ENCODE results near the gene PIK3C3.
A peak's percentile ranks its signal among the peaks of the same experiment; 100 is the strongest.
"Not testable (repeated sequence)": the region's sequence is repeated elsewhere in the genome, so short reads cannot be mapped to it uniquely, and the experiment has no call there.

PIK3C3 gene

GRCh38 chr18:42074704-42075103 lies 119.7 kb downstream of the PIK3C3 start:
- no peak for DNase-seq (ENCODE audit: low read depth)

- DNase-seq (ENCODE audit: low read depth) = no peak
These were observed 123.7 kb downstream of the PIK3C3 start for GRCh38 chr18:42078711-42079110.

GRCh38 chr18:42080340-42080739 lies 125.3 kb downstream of the PIK3C3 start:
- no peak for DNase-seq (ENCODE audit: low read depth)

- DNase-seq (ENCODE audit: low read depth) = no peak
These were observed 127.6 kb downstream of the PIK3C3 start for GRCh38 chr18:42082415-42083234.

GRCh38 chr18:42086288-42086687 lies 131.3 kb downstream of the PIK3C3 start:
- no peak for DNase-seq (ENCODE audit: low read depth)

GRCh38 chr18:42087235-42087634 lies 132.2 kb downstream of the PIK3C3 start:
- DNase-seq (ENCODE audit: low read depth) = no peak

- no peak for DNase-seq (ENCODE audit: low read depth)
These were observed 132.8 kb downstream of the PIK3C3 start for GRCh38 chr18:42087876-42088275.

GRCh38 chr18:42092848-42093247 lies 137.8 kb downstream of the PIK3C3 start:
- no peak for DNase-seq (ENCODE audit: low read depth)

- no peak for DNase-seq (ENCODE audit: low read depth)
These were observed 139.8 kb downstream of the PIK3C3 start for GRCh38 chr18:42094875-42095274.

GRCh38 chr18:42095732-42096377 lies 140.8 kb downstream of the PIK3C3 start:
- DNase-seq (ENCODE audit: low read depth) = no peak

GRCh38 chr18:42100248-42100647 lies 145.2 kb downstream of the PIK3C3 start:
- DNase-seq (ENCODE audit: low read depth) = no peak

- DNase-seq (ENCODE audit: low read depth) = no peak
These were observed 145.9 kb downstream of the PIK3C3 start for GRCh38 chr18:42100911-42101310.

- DNase-seq (ENCODE audit: low read depth) = no peak
These were observed 150.4 kb downstream of the PIK3C3 start for GRCh38 chr18:42105394-42105793.

- no peak for DNase-seq (ENCODE audit: low read depth)
These were observed 151.8 kb downstream of the PIK3C3 start for GRCh38 chr18:42106784-42107183.

- no peak for DNase-seq (ENCODE audit: low read depth)
These were observed 152.3 kb downstream of the PIK3C3 start for GRCh38 chr18:42107287-42107686.

GRCh38 chr18:42107691-42108450 lies 152.8 kb downstream of the PIK3C3 start:
- DNase-seq (ENCODE audit: low read depth) = no peak

GRCh38 chr18:42112147-42112546 lies 157.1 kb downstream of the PIK3C3 start:
- not testable (repeated sequence) for DNase-seq (ENCODE audit: low read depth)

- no peak for DNase-seq (ENCODE audit: low read depth)
These were observed 157.8 kb downstream of the PIK3C3 start for GRCh38 chr18:42112657-42113420.

GRCh38 chr18:42113529-42114191 lies 158.6 kb downstream of the PIK3C3 start:
- DNase-seq (ENCODE audit: low read depth) = no peak

GRCh38 chr18:42114310-42114943 lies 159.4 kb downstream of the PIK3C3 start:
- peak; percentile 29 for DNase-seq (ENCODE audit: low read depth)

- DNase-seq (ENCODE audit: low read depth) = no peak
These were observed 171.6 kb downstream of the PIK3C3 start for GRCh38 chr18:42126586-42126985.

All from stimulated activated CD8-positive, alpha-beta memory T cell treated with anti-CD3 and anti-CD28 coated beads, Interleukin-15, amount 100 ng/mL, for 1 hour (primary cell).